ENCODE data around the gene MSRB3.
A peak's percentile ranks its signal among the peaks of the same experiment; 100 is the strongest.

The MSRB3 gene

GRCh38 chr12:65327207-65328076 is 49.0 kb downstream of the MSRB3 start:
- no peak for DNase-seq

DNA sequence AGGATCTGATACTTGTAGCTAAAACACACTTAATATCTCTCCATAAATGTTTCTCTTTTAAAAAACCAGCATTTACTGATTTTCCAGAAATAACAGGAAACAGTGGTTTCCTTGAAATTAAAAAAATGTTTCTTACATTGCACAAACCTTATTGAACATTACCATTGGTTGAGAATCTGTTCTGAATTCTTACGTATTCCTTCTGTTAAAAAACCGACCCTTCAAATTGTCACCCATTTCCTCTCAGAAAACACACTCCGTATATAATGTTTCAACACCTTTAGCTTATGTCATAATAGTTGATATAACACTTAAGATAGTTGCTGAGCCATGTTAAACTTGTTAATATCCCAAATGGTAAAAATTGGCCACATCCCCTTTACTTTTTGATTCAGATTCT is 51.2 kb downstream of the MSRB3 start:
- DNase-seq = no peak

- no peak for DNase-seq
These were observed 51.8 kb downstream of the MSRB3 start for GRCh38 chr12:65330331-65330730.

- DNase-seq = no peak
These were observed 53.0 kb downstream of the MSRB3 start for GRCh38 chr12:65331456-65331855.

DNA sequence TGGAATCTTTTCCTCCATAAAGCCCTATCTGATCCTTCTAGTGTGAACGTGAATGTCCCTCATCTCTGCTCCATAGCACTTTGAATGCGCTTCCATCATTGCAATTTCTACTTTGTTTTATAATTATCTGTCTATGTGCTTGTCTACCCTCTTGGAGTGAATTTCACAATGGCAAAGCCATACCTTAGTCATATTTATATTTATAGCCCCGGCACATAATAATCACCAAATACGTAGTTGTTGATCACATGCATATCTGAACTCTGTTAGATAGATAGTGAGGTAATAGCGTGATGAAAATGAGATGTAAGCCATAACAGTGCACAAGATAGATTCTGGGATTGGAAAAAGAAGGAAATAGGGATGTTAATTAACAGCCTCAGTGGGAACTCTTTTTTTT is 55.2 kb downstream of the MSRB3 start:
- DNase-seq = no peak

DNA sequence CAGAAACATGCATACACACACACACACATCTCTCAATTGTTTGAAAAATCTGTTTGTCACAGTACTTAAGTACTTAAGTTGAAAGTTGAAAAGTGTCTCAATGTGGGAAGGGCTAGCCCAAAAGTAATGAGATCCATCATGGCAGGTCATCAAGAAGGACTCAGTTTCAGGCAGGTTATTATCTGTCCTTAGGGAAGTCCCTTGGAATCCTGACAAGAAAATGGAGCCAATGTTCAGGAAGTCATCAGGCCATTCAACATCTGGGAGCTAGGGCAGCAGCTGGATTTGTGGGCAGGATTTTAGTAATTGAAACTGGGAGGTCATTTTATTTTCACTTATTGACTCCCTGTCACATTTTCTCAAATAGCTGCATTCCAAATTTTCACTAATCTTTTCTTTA is 56.0 kb downstream of the MSRB3 start:
- DNase-seq = no peak

DNA sequence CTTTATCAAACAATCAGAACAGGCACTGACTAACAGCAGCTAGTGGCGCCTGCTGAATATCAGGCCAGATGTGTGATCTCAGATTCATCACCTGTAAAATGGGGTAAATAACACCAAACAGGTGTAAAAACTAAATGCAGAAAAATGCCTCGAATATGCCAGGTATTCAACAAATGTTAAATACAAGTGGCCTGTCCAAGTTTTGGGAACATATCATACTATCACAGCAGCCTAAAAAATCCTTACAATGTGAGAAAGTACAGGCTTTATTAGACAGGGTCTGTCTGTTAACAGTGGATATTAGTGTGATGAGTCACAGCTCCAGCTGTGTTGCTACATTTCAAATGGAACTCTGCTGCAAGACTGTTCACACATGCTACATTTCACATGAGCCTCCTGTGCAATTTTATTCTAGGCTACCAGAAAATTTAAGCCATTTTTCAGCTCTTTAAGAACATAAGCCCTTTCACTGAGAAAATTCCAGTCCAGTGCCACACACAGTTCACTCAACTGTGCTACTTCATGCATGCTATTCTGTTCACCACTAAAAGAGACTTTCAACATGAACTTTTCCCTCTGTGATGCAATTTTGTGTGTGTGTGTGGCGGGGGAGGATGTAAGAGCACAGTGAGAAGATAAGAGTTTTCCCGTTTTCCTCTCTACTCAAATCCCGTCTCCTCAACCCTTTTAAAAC is 56.7 kb downstream of the MSRB3 start:
- DNase-seq = peak; percentile 84

DNA sequence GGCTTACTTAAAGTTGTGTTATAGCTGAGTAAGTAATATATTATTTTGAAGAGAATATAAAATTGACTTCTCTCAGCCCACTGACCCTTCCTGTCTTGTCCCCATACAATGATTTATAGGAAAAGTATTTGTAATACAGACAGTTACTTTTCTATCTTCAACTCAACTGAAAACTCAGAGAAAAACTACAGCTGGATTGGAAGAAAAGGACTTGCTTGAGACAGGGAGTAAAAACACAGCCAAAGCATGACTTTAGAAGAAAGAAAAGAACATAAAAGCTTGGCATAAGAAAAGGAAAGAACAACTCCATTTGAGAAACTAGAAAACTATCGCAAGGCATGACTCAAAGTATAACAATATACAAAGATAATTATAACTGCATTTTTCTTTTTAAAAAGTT is 57.5 kb downstream of the MSRB3 start:
- DNase-seq = no peak

GRCh38 chr12:65339161-65339560 is 60.7 kb downstream of the MSRB3 start:
- no peak for DNase-seq

- DNase-seq = no peak
These were observed 64.7 kb downstream of the MSRB3 start for GRCh38 chr12:65343230-65343629.

- no peak for DNase-seq
These were observed 65.3 kb downstream of the MSRB3 start for GRCh38 chr12:65343801-65344200.

GRCh38 chr12:65355461-65355860 is 77.0 kb downstream of the MSRB3 start:
- no peak for DNase-seq

DNA sequence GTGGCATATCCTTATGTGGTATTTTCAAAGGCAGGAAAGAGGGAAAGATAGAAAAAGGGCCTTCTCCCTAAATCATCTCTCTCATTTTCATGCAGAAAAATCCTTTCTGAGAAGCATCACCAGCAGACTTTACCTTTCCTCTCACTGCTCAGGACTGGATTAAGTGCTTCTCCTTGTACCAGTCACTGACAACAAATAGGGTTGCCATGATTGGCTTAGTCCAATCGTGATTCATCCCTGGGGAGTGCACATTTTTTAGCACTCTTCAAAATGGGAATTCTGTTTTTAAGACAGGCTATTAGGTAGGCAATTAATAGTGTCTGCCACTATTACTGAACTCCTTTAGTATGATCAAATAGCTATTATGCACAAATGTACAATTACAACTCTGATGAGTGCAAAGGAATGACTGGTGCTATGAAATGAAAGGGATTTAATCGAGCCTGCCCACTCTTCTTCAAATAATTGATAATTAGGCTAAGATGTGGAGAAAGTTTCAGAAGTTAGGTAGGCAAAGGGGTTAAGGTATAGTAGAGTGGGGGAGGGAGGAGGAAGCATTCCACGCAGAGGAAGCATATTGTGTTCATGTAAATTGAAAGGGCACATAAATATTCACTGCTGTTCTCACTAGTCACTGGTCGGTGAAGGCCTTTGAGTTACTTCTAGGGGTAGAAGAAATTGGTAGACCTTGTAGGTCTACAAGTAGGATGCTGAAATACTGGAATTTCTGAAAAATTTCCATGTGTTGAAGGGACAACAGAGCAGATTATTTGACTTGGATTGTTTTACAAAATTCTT is 84.0 kb downstream of the MSRB3 start:
- DNase-seq = no peak

- DNase-seq = no peak
These were observed 85.6 kb downstream of the MSRB3 start for GRCh38 chr12:65364046-65364445.

DNA sequence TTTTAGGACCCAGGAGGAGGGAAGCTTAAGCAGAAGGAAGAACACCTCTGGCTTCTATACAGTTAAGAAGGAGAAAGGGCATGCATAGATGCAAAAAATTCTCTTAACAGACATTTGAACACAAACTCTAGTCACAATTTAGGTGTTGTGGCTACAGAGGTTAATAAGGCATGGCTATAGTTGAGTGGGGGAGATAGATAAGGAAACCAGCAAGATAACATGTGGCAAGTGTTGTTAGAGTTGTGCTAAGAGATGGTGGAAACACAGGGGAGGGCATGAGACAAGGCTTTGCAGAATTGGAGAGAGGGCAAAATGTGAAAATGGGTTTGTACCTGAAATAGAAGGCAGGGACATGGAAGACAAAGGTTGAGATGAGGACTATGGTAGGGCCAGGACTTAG is 88.9 kb downstream of the MSRB3 start:
- DNase-seq = no peak

DNA sequence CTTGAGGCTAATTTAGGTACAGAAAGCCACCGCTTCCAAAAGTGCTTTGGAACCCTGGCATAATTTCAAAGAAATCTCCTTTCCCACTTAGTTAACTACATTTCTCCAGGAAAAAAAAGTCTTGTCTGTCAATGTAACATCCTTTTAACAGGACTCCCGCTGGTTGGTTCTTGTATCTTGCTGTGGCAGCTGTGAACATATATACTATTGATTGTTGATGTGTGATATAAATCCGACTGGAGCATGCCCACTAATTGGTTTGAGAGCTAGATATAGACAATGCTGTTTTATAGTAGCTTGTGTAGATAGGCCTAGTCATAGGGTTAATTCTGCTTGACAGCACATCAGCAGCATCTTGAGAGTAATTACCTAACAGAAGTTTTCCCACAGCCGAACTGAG is 89.6 kb downstream of the MSRB3 start:
- DNase-seq = no peak

DNA sequence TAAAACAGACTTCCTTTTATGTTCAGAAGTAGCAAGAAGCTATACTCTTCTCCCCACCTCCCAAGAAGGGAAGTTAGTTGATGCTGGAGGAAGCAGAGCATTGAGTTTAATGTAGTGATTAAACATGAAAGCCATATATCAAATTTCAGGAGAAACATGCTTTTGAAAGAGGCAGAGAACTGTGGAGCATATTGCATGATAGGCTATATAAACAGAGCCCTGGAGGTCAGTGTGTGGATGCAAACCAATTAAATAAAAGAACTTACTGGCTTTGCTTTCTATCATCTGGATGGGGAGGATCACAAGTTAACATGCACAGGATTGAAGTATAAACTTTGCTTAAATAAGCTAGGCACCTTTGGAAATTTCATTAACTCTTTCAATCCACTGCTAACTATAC is 94.1 kb downstream of the MSRB3 start:
- DNase-seq = no peak

- no peak for DNase-seq
These were observed 105.8 kb downstream of the MSRB3 start for GRCh38 chr12:65384240-65384639.

DNA sequence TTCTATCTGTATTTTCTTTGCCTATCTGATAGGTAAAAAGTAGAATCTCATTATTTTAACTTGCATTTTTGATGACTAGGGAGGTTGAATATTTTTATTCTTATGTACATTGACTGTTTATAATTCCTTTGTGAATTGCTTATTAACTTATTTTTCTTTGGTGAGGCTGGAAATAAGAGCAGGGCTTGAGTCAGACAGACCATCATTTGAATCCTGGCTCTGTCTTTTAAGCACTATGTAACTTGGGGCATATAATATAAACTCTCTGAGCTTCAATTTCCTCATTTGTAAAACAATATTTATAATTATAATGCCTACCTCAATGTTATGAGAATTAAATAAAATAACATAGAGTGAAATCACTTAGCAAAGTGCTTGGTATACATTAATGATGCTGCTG is 108.9 kb downstream of the MSRB3 start:
- no peak for DNase-seq

DNA sequence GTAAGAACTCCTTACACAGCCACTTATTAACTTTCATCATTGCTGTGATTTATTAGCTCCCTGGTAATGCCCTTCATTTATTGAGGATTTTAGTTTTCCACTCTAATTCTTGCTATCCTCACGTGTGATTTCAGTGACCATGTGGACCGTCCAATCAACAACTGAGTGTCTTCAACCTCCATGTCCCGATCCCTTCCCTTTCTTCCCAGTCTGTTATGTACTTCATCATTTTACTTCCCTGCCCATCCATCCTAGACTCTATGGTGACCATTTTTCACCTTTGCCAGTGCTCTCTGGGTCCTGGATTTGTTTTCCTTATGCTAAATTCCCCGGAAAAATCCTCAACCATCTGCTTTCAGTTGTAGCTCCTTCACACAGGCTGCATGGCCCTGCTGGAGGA is 111.0 kb downstream of the MSRB3 start:
- no peak for DNase-seq

- no peak for DNase-seq
These were observed 113.2 kb downstream of the MSRB3 start for GRCh38 chr12:65391711-65392110.

DNA sequence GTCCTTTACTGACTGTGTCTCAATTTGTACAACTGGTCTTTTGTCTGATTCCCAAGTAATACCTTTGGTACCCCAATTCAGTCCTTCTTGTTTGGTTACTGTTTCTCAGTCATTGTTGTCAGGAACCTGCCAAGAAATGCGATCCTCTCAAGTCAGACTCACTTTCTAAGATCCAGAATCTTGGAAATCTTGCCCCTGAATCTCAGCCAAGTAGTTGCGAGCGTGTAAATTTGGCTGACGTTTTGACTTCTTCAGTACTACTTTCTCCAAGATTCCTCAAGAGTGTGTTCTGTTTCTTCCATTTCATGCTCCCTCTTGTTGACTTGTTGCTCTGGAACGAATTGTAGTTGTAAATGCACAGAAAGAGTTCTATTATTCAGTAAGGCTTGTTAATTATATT is 114.0 kb downstream of the MSRB3 start:
- no peak for DNase-seq

DNA sequence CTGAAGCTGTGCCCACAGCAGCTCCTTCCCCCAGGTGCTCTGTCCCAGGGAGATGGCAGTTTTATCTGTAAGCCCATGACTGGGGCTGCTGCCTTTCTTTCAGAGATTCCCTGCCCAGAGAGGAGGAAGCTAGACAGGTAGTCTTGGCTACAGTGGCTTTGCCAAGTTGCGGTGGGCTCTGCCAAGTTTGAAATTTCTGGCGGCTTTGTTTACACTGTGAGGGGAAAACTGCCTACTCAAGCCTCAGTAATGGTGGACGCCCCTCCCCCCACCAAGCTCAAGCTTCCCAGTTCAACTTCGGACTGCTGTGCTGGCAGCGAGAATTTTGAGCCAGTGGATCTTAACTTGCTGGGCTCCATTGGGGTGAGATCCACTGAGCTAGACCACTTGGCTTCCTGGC is 124.7 kb downstream of the MSRB3 start:
- DNase-seq = no peak
